Colonic mucosa (tissue), 4 donors: ENCODE measurements around the gene SCAMP2. TPM values are rescaled to one million over a fixed set of nuclear protein-coding genes. Genes with fewer than 3 reads are reported as not detected.

Source experiments
- DNase-seq: peaks from one replicate; pipeline ENCODE4 v3.0.0-alpha.2; 2020
- H3K27ac ChIP-seq: fragments of 200-600 bp; one replicate; pipeline ENCODE4 v1.8.0; 2021
- H3K27me3 ChIP-seq: fragments of 200-600 bp; one replicate; pipeline ENCODE4 v1.8.0; 2021
- H3K36me3 ChIP-seq: fragments of 200-600 bp; one replicate; pipeline ENCODE4 v1.8.0; 2021
- H3K4me1 ChIP-seq: fragments of 200-600 bp; one replicate; pipeline ENCODE4 v1.8.0; 2021; ENCODE audit warnings: mild to moderate bottlenecking
- H3K4me3 ChIP-seq: fragments of 200-600 bp; one replicate; pipeline ENCODE4 v1.8.0; 2021
- H3K9ac ChIP-seq, 2 donors: one replicate each; pipeline ENCODE4 v1.7.0; 2013; ENCODE audit warnings: control low read depth in 2 of 2, low read depth in 2 of 2, low read length in 2 of 2
- H3K9me3 ChIP-seq: fragments of 200-600 bp; one replicate; pipeline ENCODE4 v1.8.0; 2021
- intact Hi-C: fragments of 100-400 bp; cut with DNase I; formaldehyde crosslinking; loops from one replicate; pipeline ENCODE4 v1.14.1; 2022
- total RNA-seq, 2 donors: library from RNA; stranded (reverse); fragmentation: NEBNext Ultra II Directional in 1 of 2; extraction: Animal tissue kit (Norgen Biotek cat#: 25700) in 1 of 2; gene quantifications; one replicate each; pipeline ENCODE4 v1.2.1, GENCODE V29; 2021
- TF ChIP-seq, protein P1 (sequence below): fragments of 200-600 bp; IDR thresholded peaks from one replicate; pipeline ENCODE4 v1.8.0; 2022; ENCODE audit warnings: antibody characterized with exemption, mild to moderate bottlenecking
- donor health status: healthy.
- donor health status: DM: no; HTN: no; CAD: no.
- donor health status: DM: no; HTN: no; CAD: no.

SCAMP2 gene
- total RNA-seq, 2 donors from 2014 or later, result 152 to 204 TPM

- H3K4me1 ChIP-seq, result no peaks in the 10 kb centered on the region
- H3K9ac ChIP-seq, result peak overlapping the region; percentile 2 to 36
- no peak overlapping the region for H3K27ac ChIP-seq
- TF ChIP-seq, protein P1, sequence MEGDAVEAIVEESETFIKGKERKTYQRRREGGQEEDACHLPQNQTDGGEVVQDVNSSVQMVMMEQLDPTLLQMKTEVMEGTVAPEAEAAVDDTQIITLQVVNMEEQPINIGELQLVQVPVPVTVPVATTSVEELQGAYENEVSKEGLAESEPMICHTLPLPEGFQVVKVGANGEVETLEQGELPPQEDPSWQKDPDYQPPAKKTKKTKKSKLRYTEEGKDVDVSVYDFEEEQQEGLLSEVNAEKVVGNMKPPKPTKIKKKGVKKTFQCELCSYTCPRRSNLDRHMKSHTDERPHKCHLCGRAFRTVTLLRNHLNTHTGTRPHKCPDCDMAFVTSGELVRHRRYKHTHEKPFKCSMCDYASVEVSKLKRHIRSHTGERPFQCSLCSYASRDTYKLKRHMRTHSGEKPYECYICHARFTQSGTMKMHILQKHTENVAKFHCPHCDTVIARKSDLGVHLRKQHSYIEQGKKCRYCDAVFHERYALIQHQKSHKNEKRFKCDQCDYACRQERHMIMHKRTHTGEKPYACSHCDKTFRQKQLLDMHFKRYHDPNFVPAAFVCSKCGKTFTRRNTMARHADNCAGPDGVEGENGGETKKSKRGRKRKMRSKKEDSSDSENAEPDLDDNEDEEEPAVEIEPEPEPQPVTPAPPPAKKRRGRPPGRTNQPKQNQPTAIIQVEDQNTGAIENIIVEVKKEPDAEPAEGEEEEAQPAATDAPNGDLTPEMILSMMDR, result no peak
- no peaks in the 10 kb centered on the region for H3K36me3 ChIP-seq
- peak; percentile 83 for DNase-seq
- no peaks in the 10 kb centered on the region for H3K9me3 ChIP-seq
- intact Hi-C loops, result no loop called here
- H3K4me3 ChIP-seq, result no peak overlapping the region
- peaks cover 9% of the 10 kb centered on the region for H3K27me3 ChIP-seq
These were observed 41.2 kb downstream of the SCAMP2 start for GRCh38 chr15:74831813-74832495.

GRCh38 chr15:74830868-74831267, 42.3 kb downstream of the SCAMP2 start:
- TF ChIP-seq, protein P1, result no peak
- H3K4me3 ChIP-seq, result no peak overlapping the region
- H3K27ac ChIP-seq, result no peak overlapping the region
- peaks cover 9% of the 10 kb centered on the region for H3K27me3 ChIP-seq
- H3K9ac ChIP-seq, result no peak overlapping the region
- DNase-seq, result no peak
- H3K9me3 ChIP-seq, result no peaks in the 10 kb centered on the region
- intact Hi-C loops, result no loop called here
- no peaks in the 10 kb centered on the region for H3K4me1 ChIP-seq
- no peaks in the 10 kb centered on the region for H3K36me3 ChIP-seq

DNA sequence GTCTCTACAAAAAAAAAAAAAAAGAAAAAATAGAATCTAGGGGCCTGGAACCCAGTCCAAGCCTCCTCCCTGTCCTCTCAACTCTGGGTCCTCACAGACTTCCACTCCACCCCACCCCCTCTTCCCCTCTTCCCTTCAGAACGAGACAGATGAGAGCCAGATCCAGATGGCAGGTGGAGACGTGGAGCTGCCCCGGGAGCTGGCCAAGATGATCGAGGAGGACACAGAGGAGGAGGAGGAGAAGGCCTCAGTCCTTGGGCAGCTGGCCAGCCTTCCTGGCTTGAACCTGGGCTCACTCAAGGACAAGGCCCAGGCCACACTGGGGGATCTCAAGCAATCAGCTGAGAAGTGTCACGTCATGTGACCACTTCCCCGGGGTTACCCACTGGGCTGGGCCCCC, 43.2 kb downstream of the SCAMP2 start:
- intact Hi-C loops, result no loop called here
- TF ChIP-seq, protein P1, result no peak
- DNase-seq, result no peak
- H3K4me1 ChIP-seq, result no peaks in the 10 kb centered on the region
- H3K4me3 ChIP-seq, result no peak overlapping the region
- no peaks in the 10 kb centered on the region for H3K9me3 ChIP-seq
- H3K27me3 ChIP-seq, result peaks cover 9% of the 10 kb centered on the region
- H3K27ac ChIP-seq, result no peak overlapping the region
- H3K9ac ChIP-seq, result no peak overlapping the region
- no peaks in the 10 kb centered on the region for H3K36me3 ChIP-seq

GRCh38 chr15:74829486-74829885, 43.7 kb downstream of the SCAMP2 start:
- no peaks in the 10 kb centered on the region for H3K4me1 ChIP-seq
- no peak overlapping the region for H3K9ac ChIP-seq
- intact Hi-C loops, result no loop called here
- H3K36me3 ChIP-seq, result no peaks in the 10 kb centered on the region
- H3K27ac ChIP-seq, result no peak overlapping the region
- TF ChIP-seq, protein P1, result no peak
- no peak for DNase-seq
- H3K9me3 ChIP-seq, result no peaks in the 10 kb centered on the region
- peaks cover 9% of the 10 kb centered on the region for H3K27me3 ChIP-seq
- no peak overlapping the region for H3K4me3 ChIP-seq

DNA sequence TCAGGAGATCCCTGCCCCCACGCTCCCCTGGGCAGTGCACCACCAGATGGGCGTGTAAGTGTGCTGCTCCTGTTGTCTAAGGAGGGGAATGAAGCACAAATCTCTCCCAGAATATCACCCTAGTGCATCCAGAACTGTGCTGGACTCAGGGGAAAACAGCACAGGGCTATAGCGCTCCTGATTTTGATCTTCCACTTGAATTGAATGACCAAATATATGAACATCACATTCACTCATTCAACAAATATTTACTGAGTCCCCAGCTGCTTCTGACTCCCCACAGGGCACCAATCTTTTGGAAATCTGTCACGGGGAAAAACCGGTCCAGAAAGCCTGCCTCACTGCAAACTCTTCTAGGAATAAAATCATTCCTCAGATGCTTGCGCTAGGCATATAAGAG, 44.3 kb downstream of the SCAMP2 start:
- TF ChIP-seq, protein P1, result no peak
- no peaks in the 10 kb centered on the region for H3K36me3 ChIP-seq
- H3K9me3 ChIP-seq, result no peaks in the 10 kb centered on the region
- no peak for DNase-seq
- H3K9ac ChIP-seq, result no peak overlapping the region
- H3K27ac ChIP-seq, result no peak overlapping the region
- H3K27me3 ChIP-seq, result peaks cover 9% of the 10 kb centered on the region
- no peak overlapping the region for H3K4me3 ChIP-seq
- H3K4me1 ChIP-seq, result no peaks in the 10 kb centered on the region
- intact Hi-C loops, result no loop called here
